Measurements from ENCODE around the gene DNMBP.
"Not testable (repeated sequence)": the region's sequence is repeated elsewhere in the genome, so short reads cannot be mapped to it uniquely, and the experiment has no call there.

DNMBP gene

DNA sequence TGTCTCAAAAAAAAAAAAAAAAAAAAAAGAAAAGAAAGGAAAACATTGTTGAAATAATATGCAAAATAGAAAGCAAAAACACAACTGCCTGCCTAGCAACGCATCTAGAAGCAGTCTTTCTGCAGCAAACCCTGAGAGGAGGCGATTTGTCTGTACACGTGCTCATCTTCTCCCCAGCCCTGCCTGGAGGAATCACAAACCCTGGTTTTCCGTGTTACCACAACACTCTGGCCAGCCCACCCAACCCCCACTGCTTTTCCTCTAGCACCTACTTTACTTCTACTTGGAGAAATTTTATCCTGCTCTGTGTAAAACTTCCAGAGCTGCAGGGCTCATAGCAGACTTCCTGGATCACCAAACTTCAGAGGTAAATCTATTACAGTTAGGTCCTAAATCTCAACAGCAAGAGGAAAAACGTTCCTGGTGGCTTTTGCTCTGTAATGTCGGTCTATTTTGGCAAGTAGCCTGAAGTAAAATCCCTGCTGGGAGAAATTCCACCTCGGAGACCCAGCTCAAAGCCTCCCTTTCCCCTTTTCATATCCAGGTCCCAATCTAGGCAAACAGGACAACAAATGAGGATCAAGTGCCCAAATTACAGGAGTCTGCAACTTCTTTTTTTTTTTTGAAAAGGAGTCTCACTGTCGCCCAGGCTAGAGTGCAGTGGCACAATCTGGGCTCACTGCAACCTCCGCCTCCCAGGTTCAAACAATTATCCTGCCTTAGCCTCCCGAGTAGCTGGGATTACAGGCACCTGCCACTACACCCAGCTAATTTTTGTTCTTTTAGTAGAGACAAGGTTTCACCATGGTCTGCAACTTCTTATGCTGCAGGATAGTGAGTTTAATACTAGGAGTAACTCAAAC, 91.6 kb downstream of the DNMBP start:
- DNase-seq (ENCODE audit: low read depth in 3 of 3), result no peak

DNA sequence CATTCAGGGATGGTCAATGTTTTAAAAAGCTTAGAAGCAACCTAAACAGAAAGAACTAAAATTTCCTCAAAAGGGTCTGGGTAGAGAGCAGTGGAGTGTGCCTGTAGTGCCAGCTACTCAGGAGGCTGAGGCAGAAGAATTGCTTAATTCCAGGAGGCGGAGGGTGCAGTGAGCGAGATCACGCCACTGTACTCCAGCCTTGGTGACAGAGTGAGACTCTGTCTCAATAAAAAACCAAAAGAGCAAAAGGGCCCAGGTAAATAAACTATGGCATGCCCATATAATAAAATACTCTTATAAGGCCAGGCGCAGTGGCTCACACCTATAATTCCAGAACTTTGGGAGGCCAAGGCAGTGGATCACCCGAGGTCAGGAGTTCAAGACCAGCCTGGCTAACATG, 93.0 kb downstream of the DNMBP start:
- DNase-seq (ENCODE audit: low read depth in 3 of 3), result no peak

DNA sequence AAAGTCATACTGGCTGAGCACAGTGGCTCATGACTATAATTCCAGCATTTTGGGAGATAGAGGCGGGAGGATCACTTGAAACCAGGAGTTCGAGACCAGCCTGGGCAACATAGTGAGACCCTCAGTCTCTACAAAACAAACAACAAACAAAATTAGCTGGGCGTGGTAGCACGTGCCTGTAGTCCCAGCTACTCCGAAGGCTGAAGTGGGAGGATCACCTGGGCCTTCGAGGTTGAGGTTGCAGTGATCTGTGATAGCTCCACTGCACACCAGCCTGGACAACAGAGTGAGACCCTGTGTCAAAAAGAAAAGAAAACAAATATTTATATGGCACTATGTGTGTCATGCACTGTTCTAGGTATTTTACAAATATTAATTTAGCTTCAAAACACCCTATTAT, 94.3 kb downstream of the DNMBP start:
- no peak for DNase-seq (ENCODE audit: low read depth in 3 of 3)

DNA sequence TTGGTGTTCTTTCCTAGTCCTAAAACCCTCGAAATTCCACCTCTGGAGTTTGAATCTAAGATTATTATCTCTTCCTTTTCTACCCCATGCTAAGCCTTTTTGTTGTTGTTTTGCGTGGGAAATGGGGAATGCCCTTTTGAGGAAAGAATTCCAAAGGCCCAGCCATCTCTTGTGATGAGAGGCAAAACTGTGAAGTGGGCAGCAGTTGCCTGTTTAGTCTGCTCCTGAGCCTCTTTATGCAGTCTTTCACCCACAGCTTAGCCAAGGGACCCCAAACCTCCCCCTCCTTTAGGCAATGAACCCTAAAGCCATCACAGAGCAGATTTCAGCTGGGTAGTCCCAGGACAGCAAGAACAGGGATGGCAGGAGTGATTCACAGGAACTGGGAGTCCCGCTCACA, 95.5 kb downstream of the DNMBP start:
- no peak for DNase-seq (ENCODE audit: low read depth in 3 of 3)

DNA sequence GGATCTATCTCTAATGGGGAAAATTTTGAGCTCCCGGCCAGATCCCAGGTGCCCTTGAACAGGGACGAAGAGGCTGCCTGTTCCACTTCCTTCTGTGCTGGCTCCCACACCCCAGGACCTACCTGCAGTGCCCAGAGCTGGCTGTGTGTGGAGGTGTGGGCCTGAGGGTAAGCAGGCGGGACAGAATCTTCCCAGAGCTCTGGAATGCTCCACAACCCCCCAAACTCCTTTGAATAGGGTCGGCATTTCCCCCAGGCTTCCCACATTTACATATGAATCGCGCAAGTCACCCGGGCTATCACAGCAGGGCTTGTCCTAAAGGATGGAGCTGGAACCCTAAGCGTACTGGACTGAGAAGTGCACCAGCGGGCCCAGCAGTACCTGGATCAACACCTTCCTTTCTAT, 95.9 kb downstream of the DNMBP start:
- no peak for DNase-seq (ENCODE audit: low read depth in 3 of 3)

DNA sequence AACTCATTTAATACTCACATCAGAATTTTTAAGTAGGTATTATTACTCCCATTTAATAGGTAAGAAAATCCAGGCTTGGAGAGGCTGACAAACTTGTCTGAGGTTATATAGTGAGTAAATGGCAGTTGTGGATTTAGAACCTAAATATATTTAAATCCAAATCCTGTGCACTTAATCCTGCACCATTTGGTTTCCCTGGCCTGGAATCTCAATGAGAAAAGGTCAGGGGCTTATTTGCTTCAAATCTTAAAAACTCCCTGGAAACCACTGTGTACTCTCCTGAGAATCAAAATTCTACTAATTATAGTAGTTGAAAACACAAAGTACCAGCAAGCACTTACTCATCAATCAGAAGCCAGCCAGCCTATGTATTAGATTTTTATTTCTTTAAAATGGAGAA, 97.7 kb downstream of the DNMBP start:
- no peak for DNase-seq (ENCODE audit: low read depth in 3 of 3)

DNA sequence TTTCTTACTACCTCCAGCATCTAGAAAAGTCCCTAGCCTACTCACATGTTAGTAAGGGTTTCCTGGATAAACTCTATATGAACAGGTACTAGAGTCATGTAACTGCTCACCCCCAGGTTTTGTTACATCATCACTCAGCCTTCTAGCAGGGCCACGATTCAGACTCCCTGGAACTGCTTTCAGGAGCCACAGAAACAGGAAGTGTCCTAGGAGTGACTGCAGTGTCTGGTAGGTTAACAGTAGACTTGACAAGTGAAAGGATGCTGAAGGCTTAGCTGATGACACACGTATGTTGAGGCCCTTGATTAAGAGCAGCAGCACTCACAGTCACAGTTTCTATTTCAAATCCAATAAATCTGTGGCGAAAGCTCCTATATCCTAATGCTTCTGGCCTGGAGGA, 101.2 kb downstream of the DNMBP start:
- DNase-seq (ENCODE audit: low read depth in 3 of 3), result peak in 1 of 3 donors; percentile 8

DNA sequence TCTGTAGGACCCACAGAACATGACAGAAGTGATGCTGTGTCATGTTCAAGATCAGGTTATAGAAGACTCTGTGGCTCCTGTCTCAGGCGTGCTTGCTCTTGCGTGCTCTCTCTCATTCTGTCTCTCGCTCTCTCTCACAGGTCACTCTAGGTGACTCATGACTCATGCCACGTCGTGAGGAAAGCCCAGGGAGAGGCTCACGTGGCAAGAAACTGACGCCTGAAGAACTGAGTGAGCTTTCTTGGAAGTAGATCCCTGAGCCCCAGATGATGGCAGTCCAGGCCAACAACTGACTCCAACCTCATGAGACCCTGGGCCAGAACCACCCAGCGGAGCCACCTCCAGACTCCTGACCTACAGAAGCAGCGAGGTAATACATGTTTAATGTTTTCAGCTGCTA, 103.3 kb downstream of the DNMBP start:
- no peak for DNase-seq (ENCODE audit: low read depth in 3 of 3)

DNA sequence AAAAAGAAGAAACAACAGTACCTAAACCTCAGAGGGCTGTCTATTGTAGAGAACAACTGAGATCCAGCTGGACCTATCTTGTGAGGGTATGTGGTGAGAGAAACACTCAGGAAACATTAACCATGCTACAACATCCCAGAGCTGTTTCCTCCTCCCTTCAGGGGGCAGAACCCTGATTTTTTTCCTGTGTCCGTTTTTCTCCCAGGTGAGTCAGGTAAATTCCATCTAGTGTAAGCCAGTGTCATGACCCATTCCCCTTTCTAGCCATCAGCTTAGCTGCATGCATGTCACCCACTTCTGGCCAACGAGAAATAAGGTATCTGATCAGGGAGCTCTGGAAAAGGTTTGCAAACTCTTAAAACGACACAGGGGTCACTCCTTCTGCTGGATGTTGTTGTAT, 103.8 kb downstream of the DNMBP start:
- DNase-seq (ENCODE audit: low read depth in 3 of 3), result no peak

DNA sequence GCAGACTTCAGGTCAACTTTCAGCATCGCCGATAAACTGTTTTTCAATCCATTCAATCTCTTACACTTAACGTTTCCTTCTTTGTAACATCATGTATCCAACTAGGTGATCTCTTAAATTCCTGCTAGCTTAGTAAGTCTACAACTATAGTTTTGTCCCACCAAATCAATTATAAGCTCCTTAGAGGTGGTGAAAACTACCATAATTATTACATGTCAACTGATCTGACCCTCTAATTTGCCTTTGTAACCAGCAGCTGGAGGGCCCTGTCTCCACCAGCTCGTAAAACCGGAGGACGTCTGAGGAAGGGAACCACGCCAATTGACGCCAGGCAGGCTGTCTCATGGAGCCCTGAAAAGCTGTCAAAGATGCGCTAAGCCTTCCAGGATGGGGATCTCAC, 113.9 kb downstream of the DNMBP start:
- DNase-seq (ENCODE audit: low read depth in 3 of 3), result no peak

DNA sequence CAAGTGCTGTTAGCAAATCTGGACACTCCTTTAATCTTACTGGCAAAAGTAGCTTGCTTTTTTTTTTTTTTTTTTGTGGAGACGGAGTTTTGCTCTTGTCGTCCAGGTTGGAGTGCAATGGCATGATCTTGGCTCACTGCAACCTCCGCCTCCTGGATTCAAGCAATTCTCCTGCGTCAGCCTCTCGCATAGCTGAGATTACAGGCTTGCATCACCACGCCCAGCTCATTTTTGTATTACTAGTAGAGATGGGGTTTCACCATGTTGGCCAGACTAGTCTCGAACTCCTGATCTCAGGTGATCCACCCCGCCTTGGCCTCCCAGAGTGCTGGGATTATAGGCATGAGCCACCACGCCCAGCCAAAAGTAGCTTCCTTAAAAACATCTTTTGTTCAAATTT, 114.7 kb downstream of the DNMBP start:
- not testable (repeated sequence) for DNase-seq (ENCODE audit: low read depth in 3 of 3)

DNA sequence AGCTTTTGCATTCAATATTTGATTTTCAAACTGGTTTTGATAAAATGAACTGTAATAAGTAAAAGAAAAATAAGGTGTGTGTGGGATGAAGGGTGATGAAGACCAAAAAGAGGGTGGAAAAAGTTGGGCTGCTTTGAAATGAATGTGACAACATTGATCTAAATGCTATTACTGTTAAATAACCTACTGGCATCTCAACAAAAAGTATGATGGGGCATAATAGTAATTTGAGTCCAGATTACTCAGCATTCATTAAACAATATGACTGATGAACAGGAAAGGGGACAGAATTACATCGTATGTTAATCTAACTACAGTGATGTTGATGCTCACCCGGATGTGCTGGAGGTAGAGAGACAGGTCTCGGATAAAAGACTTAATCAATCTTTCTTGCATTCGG, 115.1 kb downstream of the DNMBP start:
- no peak for DNase-seq (ENCODE audit: low read depth in 3 of 3)

DNA sequence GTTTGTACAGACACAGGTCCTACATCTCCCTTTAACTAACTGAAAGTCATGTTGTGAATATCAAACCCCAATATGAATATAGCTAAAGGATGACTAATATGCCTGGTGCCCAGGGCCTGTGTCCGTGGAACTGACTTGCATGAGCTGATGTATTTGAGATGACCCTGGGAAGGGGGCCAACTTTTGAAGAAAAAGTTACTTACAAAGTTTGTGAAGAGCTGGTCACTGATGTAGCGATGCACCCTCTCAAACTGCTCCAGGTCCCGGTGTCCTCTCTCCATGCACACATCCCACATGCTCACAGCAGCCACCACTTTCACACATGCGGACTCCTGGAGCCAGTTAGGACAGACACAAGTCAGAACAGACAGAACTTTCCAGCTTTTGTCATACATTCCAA, 121.1 kb downstream of the DNMBP start:
- no peak for DNase-seq (ENCODE audit: low read depth in 3 of 3)

DNA sequence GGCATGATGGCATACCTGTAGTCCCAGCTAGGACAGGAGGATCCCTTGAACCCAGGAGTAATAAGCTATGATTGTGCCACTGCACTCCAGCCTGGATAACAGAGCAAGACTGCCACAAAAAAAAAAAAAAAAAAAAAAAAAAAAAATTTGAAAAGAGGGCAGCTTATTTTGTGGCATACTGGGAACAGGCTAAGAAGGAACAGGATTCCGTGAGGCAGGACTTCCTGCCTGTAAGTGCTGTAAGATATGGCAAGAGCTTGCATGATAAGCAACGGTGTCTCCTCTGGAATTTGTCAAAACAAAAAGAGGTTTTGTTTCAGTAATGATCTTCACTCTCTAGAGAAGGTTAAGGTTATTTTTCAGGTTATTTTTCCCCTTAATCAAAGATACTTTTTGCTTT, 126.2 kb downstream of the DNMBP start:
- no peak for DNase-seq (ENCODE audit: low read depth in 3 of 3)

DNA sequence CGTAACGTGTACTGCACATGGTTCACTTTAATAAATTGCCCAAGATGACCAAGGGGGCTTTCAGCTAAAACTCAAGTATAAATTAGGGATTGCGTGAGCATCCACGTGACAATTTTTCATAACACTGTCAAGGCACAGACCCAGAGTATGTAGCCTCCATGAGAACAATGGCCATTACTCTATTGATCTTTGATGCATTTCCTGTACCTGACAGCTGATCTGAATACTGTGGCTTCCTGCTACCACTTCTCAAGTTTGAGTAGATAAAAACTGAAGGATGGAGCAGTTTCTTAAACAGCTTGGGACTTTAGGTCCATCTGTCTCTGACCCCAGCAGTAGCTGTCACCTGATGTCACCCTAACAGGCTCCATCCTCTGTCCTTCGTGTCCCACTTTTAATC, 128.4 kb downstream of the DNMBP start:
- DNase-seq (ENCODE audit: low read depth in 3 of 3), result no peak

DNA sequence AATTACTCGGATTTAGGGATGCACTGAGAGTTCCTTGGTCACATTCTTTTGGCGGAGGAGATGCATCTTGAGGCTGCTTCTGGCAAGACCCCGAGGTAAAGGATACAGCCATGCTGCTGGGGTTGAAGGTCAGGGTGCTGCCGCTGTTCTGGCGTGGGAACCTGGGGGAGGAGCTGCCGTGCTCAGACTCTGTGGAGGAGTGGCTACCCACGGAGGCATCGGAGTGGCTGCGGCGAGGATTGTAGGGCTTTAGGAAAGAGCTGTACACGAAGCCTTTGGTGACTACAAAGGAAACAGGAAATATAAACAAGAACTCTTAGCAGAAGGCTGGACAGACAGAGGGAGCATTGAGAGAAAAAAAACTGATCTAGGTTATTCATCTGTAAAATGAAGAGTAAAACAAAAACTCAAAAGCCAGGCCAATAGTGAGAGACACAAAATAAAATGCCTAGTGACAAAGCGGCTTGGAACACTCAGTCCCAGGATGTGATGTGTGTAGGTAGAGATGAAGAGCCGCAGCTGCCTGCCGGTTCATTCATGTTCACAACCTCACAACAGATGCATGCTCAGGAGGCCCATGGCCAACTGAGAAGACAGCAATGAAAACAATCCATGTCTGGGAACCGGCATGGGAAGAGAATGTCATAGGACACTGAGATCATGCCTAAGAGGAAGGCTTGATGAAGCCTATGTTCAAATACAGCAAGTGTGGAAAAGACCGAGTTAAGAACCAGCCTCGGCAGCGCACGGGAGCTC, 129.5 kb downstream of the DNMBP start:
- DNase-seq (ENCODE audit: low read depth in 3 of 3), result no peak

DNA sequence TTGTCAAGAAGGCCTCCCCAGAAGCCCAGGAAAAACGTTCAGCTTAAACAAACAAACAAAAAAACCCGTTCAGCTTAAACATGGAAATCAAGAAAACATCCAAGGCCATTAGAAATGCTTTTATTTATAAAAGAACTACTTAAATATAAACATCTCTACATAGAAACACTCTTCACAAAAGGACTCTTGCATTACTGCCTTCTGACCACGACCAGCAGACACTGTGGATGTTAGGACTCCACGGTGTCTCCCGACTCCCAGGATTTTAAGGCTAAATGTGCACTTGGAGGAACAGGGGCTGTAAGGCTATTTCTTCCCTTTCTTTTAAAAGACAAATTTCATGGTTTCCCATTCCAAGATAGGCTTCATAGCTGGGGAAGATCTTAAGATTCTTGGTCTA, 134.3 kb downstream of the DNMBP start:
- no peak for DNase-seq (ENCODE audit: low read depth in 3 of 3)

DNA sequence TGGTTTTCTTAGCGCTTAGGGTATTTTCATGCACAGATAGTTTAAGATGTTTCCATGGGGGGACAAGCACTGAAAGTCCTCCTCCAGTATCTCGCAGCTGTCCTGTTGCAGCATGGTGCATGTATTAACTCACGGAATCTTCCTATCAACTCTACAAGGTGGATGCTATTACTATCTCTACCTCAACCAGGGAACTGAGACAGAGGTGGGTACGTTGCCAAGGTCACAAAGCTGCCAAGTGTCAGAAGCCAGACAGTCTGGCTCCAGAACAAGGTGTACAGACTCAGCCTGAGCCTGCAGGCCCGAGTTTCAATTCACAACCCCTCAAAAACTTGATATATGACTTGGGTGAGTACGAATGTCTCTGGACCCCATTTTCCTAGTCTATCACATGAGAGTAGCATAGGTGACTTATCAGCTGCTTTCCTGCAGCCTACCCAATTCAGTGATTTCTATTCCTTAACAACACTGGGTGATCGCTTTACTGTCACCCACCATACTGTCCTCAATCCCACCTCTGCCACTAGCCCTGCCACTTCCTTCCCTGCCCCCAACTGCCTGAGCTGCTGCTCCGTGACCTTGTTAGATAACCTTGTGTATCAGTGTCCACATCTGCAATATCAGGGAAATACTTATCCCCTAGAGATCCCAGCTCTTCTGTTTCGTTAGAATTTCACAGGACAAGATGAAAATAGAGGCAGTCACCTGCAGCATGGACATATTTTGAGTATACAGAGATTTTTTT, 135.2 kb downstream of the DNMBP start:
- no peak for DNase-seq (ENCODE audit: low read depth in 3 of 3)

DNA sequence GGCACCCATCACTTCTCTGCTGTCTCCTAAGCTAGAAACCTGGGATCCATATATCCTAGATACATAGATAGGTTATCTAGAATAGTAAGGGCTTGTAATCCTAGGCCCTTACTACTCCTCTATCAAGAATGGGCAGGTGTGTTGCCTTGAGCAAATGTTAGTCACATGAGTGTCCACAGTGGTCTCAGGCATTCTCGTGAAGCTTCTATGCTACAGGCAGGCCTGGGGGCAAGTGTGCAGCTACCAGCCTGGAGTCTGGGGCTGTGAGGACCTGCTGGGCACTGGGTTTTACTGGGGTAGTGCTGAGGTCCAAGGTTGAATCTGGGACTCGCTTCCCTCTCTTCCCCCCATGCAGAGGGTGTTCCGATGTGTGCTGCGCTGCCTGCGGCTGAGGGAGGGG, 135.9 kb downstream of the DNMBP start:
- no peak for DNase-seq (ENCODE audit: low read depth in 3 of 3)

DNA sequence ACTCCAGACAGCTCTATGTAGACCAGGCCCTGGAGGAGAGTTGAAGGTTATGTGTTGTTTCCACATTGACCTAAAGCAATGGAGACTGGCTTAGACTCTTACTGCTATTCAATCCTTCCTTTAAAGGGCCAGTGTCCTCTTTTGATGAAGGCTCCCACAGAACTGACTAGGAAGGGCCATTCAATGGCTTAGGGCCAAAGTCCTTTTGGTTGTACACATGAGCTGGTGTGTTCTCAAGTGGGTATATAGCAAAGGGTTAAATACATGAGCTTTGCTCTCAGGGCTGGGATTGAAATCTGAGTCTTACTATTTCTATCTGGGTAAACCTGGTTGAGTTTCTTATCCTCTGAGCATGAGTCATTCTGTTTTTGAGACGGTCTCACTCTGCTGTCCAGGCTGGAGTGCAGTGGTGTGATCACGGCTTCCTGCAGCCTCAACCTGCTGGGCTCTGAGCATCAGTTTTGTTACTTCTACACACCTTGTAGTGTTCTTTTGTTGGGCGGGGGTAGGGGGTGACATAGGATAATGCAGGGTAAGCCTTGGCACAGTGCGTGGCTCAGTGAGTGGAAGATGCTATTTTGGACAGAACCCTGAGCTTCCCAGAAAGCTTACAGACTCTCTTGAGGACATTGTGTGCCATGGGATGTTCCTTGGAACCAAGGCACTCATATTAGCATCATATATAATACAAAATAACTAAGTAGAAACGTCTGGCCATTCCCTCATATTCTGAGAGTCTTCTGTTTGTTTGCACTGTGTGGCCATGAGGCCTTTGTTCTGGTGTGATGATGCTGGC, 137.2 kb downstream of the DNMBP start:
- DNase-seq (ENCODE audit: low read depth in 3 of 3), result no peak

DNA sequence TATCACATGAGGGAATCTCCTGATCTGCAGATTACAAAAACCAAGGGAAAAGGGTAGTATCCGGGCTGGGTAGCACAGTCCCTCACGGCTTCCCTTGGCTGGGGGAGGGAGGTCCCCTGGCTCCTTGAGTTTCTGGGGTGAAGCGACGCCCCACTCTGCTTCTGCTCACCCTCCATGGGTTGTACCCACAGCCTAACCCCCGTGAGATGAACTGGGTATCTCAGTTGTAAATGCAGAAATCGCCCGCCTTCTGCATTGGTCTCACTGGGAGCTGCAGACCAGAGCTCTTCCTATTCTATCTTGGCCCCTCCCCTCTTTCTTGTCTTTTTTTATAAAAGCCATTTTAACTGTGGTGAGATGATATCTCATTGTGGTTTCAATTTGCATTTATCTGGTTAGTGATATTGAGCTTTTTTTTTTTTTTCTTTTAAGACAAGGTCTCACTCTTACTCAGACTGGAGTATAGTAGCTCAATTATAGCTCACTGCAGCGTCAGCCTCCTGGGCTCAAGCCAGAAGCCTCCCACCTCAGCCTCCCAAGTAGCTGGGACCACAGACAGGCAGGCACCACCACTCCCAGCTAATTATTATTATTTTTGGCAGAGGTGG, 139.5 kb downstream of the DNMBP start:
- peak; percentile 17 to 31 (median 19) for DNase-seq (ENCODE audit: low read depth in 3 of 3)

All from stimulated activated CD4-positive, alpha-beta T cell treated with anti-CD3 and anti-CD28 coated beads, TNF-alpha, amount 100 ng/mL, for 48 hours (primary cell).